SK-N-SH (cell line): ENCODE measurements around the gene FLRT2. TPM values are rescaled to one million over a fixed set of nuclear protein-coding genes. Genes with fewer than 3 reads are reported as not detected.

Experiments used
- CTCF ChIA-PET: fragments of 300-600, 350-600 bp; formaldehyde crosslinking; extraction: SDS; loops from one replicate; lab custom pipeline; 2021; lab: Yijun Ruan, JAX
- POLR2A ChIA-PET: fragments of 350-600 bp; sonication (Branson Sonifier 250); formaldehyde crosslinking; extraction: SDS; loops from one replicate; lab custom pipeline; 2020; ENCODE audit warnings: antibody characterized with exemption, inconsistent platforms; lab: Yijun Ruan, JAX
- DNase-seq: peaks from one replicate; pipeline ENCODE4 v3.0.0; 2012
- H2AFZ ChIP-seq: fragments of 200-600 bp; sonication (generic); 2 replicates; pipeline ENCODE4 v1.8.1; 2016; ENCODE audit warnings: antibody characterized with exemption, mild to moderate bottlenecking, low read depth
- H3F3A ChIP-seq: fragments of 200-600 bp; sonication (generic); replicated peaks from 2 replicates; pipeline ENCODE3; 2016; ENCODE audit warnings: antibody characterized with exemption, mild to moderate bottlenecking; ENCODE audit not compliant: insufficient read depth
- H3K27ac ChIP-seq, 2 experiments: fragments of 200-500 bp in 1 of 2; fragments of 200-600 bp in 1 of 2; sonication (Bioruptor generic) in 1 of 2; sonication (generic), shearing (Covaris generic) in 1 of 2; 2 replicates each; pipeline versions ENCODE4 v1.5.1 to v1.6.1; 2014 to 2016; ENCODE audit warnings: low read depth in 2 of 2, inconsistent platforms in 1 of 2, low read length in 1 of 2, mild to moderate bottlenecking in 1 of 2, mixed read lengths in 1 of 2
- H3K27me3 ChIP-seq: fragments of 200-600 bp; sonication (generic), shearing (Covaris generic); 2 replicates; pipeline ENCODE4 v1.6.1; 2016; ENCODE audit warnings: mixed run types; ENCODE audit not compliant: insufficient read depth
- H3K36me3 ChIP-seq, 2 experiments: fragments of 200-500 bp in 1 of 2; fragments of 200-600 bp in 1 of 2; sonication (Bioruptor generic) in 1 of 2; sonication (generic) in 1 of 2; replicated peaks in 1 of 2; 2 replicates each; pipeline versions ENCODE3 to v1.5.1; 2014 to 2016; ENCODE audit warnings: low read length in 1 of 2, mild to moderate bottlenecking in 1 of 2; ENCODE audit not compliant: insufficient read depth in 2 of 2, control insufficient read depth in 1 of 2
- H3K4me1 ChIP-seq, 2 experiments: fragments of 200-500 bp in 1 of 2; fragments of 200-600 bp in 1 of 2; sonication (Bioruptor generic) in 1 of 2; sonication (generic), shearing (Covaris generic) in 1 of 2; 2 replicates each; pipeline versions ENCODE4 v1.5.1 to v1.6.1; 2014 to 2016; ENCODE audit warnings: low read depth in 1 of 2, low read length in 1 of 2, mixed run types in 1 of 2; ENCODE audit not compliant: insufficient read depth in 2 of 2, control insufficient read depth in 1 of 2
- H3K4me2 ChIP-seq: fragments of 200-600 bp; sonication (generic), shearing (Covaris generic); 2 replicates; pipeline ENCODE4 v1.6.1; 2017; ENCODE audit warnings: mixed run types
- H3K4me3 ChIP-seq, 2 experiments: fragments of 200-500 bp in 1 of 2; fragments of 200-600 bp in 1 of 2; sonication (Bioruptor generic) in 1 of 2; sonication (generic), shearing (Covaris generic) in 1 of 2; 2 replicates each; pipeline versions ENCODE4 v1.5.1 to v1.8.1; 2014 to 2016; ENCODE audit warnings: low read depth in 2 of 2, inconsistent platforms in 1 of 2, low read length in 1 of 2, mild to moderate bottlenecking in 1 of 2, mixed read lengths in 1 of 2, moderate library complexity in 1 of 2
- H3K79me2 ChIP-seq: fragments of 200-600 bp; sonication (generic); 2 replicates; pipeline ENCODE4 v1.8.1; 2017; ENCODE audit warnings: mild to moderate bottlenecking; ENCODE audit not compliant: insufficient read depth
- H3K9ac ChIP-seq: fragments of 200-600 bp; sonication (generic); 2 replicates; pipeline ENCODE4 v1.6.1; 2017; ENCODE audit warnings: mixed run types
- H3K9me2 ChIP-seq: fragments of 200-600 bp; sonication (generic); 2 replicates; pipeline ENCODE4 v1.6.1; 2017; ENCODE audit warnings: mixed run types
- H3K9me3 ChIP-seq: fragments of 200-600 bp; sonication (generic); 2 replicates; pipeline ENCODE4 v1.6.1; 2017; ENCODE audit warnings: mixed run types, mild to moderate bottlenecking, moderate library complexity
- H4K20me1 ChIP-seq: fragments of 200-600 bp; sonication (generic); 2 replicates; pipeline ENCODE4 v1.6.1; 2017; ENCODE audit warnings: mild to moderate bottlenecking, mixed run types; ENCODE audit not compliant: insufficient read depth
- CHD2 ChIP-seq: fragments of 150-350 bp; IDR thresholded peaks from 2 replicates; pipeline ENCODE4 v1.6.1; 2018; ENCODE audit warnings: low read length; ENCODE audit not compliant: partially characterized antibody
- ELF1 ChIP-seq: IDR thresholded peaks from 2 replicates; pipeline ENCODE4 v1.4.0; 2012
- EP300 ChIP-seq, 2 experiments: IDR thresholded peaks; 2 replicates each; pipeline versions ENCODE4 v1.4.0 to v1.6.1; 2012; ENCODE audit warnings: borderline replicate concordance in 1 of 2, low read depth in 1 of 2, low read length in 1 of 2
- GATA2 ChIP-seq: sonication (generic); formaldehyde crosslinking; IDR thresholded peaks from 2 replicates; pipeline ENCODE4 v1.5.0; 2020; ENCODE audit warnings: mild to moderate bottlenecking, missing genetic modification reagents
- MEF2A ChIP-seq: IDR thresholded peaks from 2 replicates; pipeline ENCODE4 v1.4.0; 2012; ENCODE audit warnings: low read depth, borderline replicate concordance
- MXI1 ChIP-seq: IDR thresholded peaks from 2 replicates; pipeline ENCODE4 v1.6.1; 2012; ENCODE audit warnings: mild to moderate bottlenecking, low read depth, low read length, improper control_type of control experiment
- NFIC ChIP-seq: IDR thresholded peaks from 2 replicates; pipeline ENCODE4 v1.4.0; 2012; ENCODE audit warnings: borderline replicate concordance
- NRF1 ChIP-seq: IDR thresholded peaks from 2 replicates; pipeline ENCODE4 v1.6.1; 2012; ENCODE audit warnings: low read depth, mild to moderate bottlenecking, low read length
- POLR2AphosphoS5 ChIP-seq: IDR thresholded peaks from 2 replicates; pipeline ENCODE4 v1.6.1; 2012; ENCODE audit warnings: low read depth, low read length
- RAD21 ChIP-seq: IDR thresholded peaks from 2 replicates; pipeline ENCODE4 v1.6.1; 2012; ENCODE audit warnings: mild to moderate bottlenecking, low read length
- RFX5 ChIP-seq: IDR thresholded peaks from 2 replicates; pipeline ENCODE4 v1.6.1; 2012; ENCODE audit warnings: mild to moderate bottlenecking, improper control_type of control experiment, low read length
- RXRA ChIP-seq: IDR thresholded peaks from 2 replicates; pipeline ENCODE4 v1.4.0; 2012; ENCODE audit warnings: low read depth, mild to moderate bottlenecking, borderline replicate concordance
- SMC3 ChIP-seq: IDR thresholded peaks from 2 replicates; pipeline ENCODE4 v1.6.1; 2012; ENCODE audit warnings: low read depth, low read length, improper control_type of control experiment
- TCF12 ChIP-seq: IDR thresholded peaks from 2 replicates; pipeline ENCODE4 v1.4.0; 2012
- TEAD4 ChIP-seq: IDR thresholded peaks from 2 replicates; pipeline ENCODE4 v1.4.0; 2012; ENCODE audit warnings: mild to moderate bottlenecking, borderline replicate concordance; ENCODE audit not compliant: insufficient read depth
- polyA plus RNA-seq, 3 experiments: library from polyadenylated mRNA; depleted of rRNA; stranded (reverse); fragments of >200 nt; gene quantifications; 2 replicates each; pipeline ENCODE4 v1.2.3, GENCODE V29; 2012
- TF ChIP-seq, protein P1 (sequence below): IDR thresholded peaks from 2 replicates; pipeline ENCODE4 v1.4.0; 2012; ENCODE audit warnings: low read depth, borderline replicate concordance
- TF ChIP-seq, protein P2 (sequence below): IDR thresholded peaks from 2 replicates; pipeline ENCODE4 v1.4.0; 2012; ENCODE audit warnings: low read depth
- TF ChIP-seq, protein P3 (sequence below): fragments of 150-350 bp; IDR thresholded peaks from 2 replicates; pipeline ENCODE4 v1.6.1; 2016; ENCODE audit warnings: mild to moderate bottlenecking, low read depth, low read length

FLRT2 gene
- polyA plus RNA-seq, 1 of the 3 experiments (the other 2 are of a cell fraction), result 10.8 TPM

- TF ChIP-seq, protein P1, sequence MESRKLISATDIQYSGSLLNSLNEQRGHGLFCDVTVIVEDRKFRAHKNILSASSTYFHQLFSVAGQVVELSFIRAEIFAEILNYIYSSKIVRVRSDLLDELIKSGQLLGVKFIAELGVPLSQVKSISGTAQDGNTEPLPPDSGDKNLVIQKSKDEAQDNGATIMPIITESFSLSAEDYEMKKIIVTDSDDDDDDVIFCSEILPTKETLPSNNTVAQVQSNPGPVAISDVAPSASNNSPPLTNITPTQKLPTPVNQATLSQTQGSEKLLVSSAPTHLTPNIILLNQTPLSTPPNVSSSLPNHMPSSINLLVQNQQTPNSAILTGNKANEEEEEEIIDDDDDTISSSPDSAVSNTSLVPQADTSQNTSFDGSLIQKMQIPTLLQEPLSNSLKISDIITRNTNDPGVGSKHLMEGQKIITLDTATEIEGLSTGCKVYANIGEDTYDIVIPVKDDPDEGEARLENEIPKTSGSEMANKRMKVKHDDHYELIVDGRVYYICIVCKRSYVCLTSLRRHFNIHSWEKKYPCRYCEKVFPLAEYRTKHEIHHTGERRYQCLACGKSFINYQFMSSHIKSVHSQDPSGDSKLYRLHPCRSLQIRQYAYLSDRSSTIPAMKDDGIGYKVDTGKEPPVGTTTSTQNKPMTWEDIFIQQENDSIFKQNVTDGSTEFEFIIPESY, result no peak
- TF ChIP-seq RFX5 (no peak), GATA2 (no peak), RAD21 (no peak), EP300 (IDR thresholded peaks at IDR 0.05; ENCODE audit: borderline replicate concordance in 1 of 2, low read depth in 1 of 2, low read length in 1 of 2) (no peak), RXRA (no peak), MXI1 (no peak)
- TF ChIP-seq, protein P2, sequence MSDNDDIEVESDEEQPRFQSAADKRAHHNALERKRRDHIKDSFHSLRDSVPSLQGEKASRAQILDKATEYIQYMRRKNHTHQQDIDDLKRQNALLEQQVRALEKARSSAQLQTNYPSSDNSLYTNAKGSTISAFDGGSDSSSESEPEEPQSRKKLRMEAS, result no peak
- TF ChIP-seq, protein P3, sequence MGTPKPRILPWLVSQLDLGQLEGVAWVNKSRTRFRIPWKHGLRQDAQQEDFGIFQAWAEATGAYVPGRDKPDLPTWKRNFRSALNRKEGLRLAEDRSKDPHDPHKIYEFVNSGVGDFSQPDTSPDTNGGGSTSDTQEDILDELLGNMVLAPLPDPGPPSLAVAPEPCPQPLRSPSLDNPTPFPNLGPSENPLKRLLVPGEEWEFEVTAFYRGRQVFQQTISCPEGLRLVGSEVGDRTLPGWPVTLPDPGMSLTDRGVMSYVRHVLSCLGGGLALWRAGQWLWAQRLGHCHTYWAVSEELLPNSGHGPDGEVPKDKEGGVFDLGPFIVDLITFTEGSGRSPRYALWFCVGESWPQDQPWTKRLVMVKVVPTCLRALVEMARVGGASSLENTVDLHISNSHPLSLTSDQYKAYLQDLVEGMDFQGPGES, result no peak
- TF ChIP-seq, all 33 proteins: peak for 0
Measured at GRCh38 chr14:85663256-85663655, 133.3 kb downstream of the FLRT2 start (continued).

DNA sequence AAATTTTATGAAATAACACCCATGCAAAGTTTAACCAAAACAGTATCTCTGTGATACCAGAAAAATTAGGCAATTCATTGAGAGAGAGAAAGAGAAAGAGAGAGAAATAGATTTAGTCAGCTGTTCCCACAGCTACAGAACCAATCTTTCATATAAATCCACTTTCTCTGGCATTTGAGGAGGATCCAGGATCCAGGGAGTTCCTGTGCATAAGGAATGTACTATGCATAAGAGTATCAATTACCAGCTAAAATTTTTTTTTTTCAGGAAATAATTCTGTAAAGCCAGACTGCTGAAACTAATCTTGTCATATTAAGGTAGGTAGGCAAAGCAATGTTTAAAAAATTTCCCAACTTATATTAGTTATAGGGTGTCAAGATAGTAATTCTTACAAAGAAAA, 133.7 kb downstream of the FLRT2 start:
- H3K9ac ChIP-seq, result no peak overlapping the region
- no peaks in the 10 kb centered on the region for H3K4me1 ChIP-seq
- H3K9me3 ChIP-seq, result no peaks in the 10 kb centered on the region
- H4K20me1 ChIP-seq, result no peaks in the 10 kb centered on the region
- H2AFZ ChIP-seq, result no peak overlapping the region
- no peaks in the 10 kb centered on the region for H3K36me3 ChIP-seq
- H3K9me2 ChIP-seq, result no peaks in the 10 kb centered on the region
- H3K4me3 ChIP-seq, result no peak overlapping the region
- POLR2A ChIA-PET, result no interaction called here
- H3K27ac ChIP-seq, result no peak overlapping the region
- TF ChIP-seq TEAD4 (no peak), CHD2 (no peak), NFIC (no peak), GATA2 (no peak), TCF12 (no peak), ELF1 (no peak), NRF1 (no peak), MEF2A (no peak), SMC3 (no peak), POLR2AphosphoS5 (no peak), RXRA (no peak)
- TF ChIP-seq, protein P3, result no peak
- DNase-seq, result no peak
- no peak overlapping the region for H3K4me2 ChIP-seq
- H3K27me3 ChIP-seq, result peaks cover 8% of the 10 kb centered on the region
- H3F3A ChIP-seq, result no peaks in the 10 kb centered on the region
- no peaks in the 10 kb centered on the region for H3K79me2 ChIP-seq
- CTCF ChIA-PET, result no interaction called here
